Mesothelial cell of epicardium (in vitro differentiated cells): ENCODE results near the gene SRMS. TPM values are rescaled to one million over a fixed set of nuclear protein-coding genes. Genes with fewer than 3 reads are reported as not detected.

Source experiments
- DNase-seq, 2 experiments: peaks; one replicate each; pipeline ENCODE4 v3.0.0; 2021; ENCODE audit warnings: low spot score in 2 of 2; ENCODE audit not compliant: unreplicated experiment in 2 of 2
- H3K27ac Mint-ChIP-seq: 2 replicates; pipeline ENCODE4 v1.8.0; 2021; ENCODE audit warnings: mixed read lengths
- H3K27me3 Mint-ChIP-seq: 2 replicates; pipeline ENCODE4 v1.8.0; 2021; ENCODE audit warnings: low read depth, mixed read lengths
- H3K36me3 Mint-ChIP-seq: 2 replicates; pipeline ENCODE4 v1.8.0; 2021; ENCODE audit warnings: mixed read lengths
- H3K4me1 Mint-ChIP-seq: 2 replicates; pipeline ENCODE4 v1.8.0; 2021; ENCODE audit warnings: mixed read lengths
- H3K4me3 Mint-ChIP-seq: 2 replicates; pipeline ENCODE4 v1.8.0; 2021; ENCODE audit warnings: mild to moderate bottlenecking, moderate library complexity, mixed read lengths
- H3K9me3 Mint-ChIP-seq: 2 replicates; pipeline ENCODE4 v1.8.0; 2021; ENCODE audit warnings: mixed read lengths
- CTCF ChIP-seq: fragments of 200-600 bp; sonication (generic); IDR thresholded peaks from one replicate; pipeline ENCODE4 v1.5.0; 2021; ENCODE audit warnings: antibody characterized with exemption; ENCODE audit not compliant: unreplicated experiment
- total RNA-seq: library from RNA; stranded (reverse); gene quantifications from 3 replicates; pipeline ENCODE4 v1.2.1, GENCODE V29; 2021

SRMS gene
- total RNA-seq, 1 donor from 2014 or later: not detected

GRCh38 chr20:63534831-63535651 lies 12.5 kb downstream of the SRMS start:
- peak in 1 of 2 experiments; percentile 16 for DNase-seq
- Mint-ChIP-seq H3K9me3 (no peaks in the 10 kb centered on the region), H3K4me3 (no peak overlapping the region), H3K27me3 (no peaks in the 10 kb centered on the region), H3K36me3 (no peaks in the 10 kb centered on the region), H3K4me1 (peaks cover 2% of the 10 kb centered on the region), H3K27ac (no peak overlapping the region)
- no peak for TF ChIP-seq CTCF

- TF ChIP-seq CTCF: no peak
- DNase-seq: no peak
- Mint-ChIP-seq H3K36me3 (no peaks in the 10 kb centered on the region), H3K27ac (no peak overlapping the region), H3K27me3 (no peaks in the 10 kb centered on the region), H3K4me3 (no peak overlapping the region), H3K9me3 (no peaks in the 10 kb centered on the region), H3K4me1 (peaks cover 2% of the 10 kb centered on the region)
Observed at GRCh38 chr20:63534427-63534830, 13.1 kb downstream of the SRMS start.

DNA sequence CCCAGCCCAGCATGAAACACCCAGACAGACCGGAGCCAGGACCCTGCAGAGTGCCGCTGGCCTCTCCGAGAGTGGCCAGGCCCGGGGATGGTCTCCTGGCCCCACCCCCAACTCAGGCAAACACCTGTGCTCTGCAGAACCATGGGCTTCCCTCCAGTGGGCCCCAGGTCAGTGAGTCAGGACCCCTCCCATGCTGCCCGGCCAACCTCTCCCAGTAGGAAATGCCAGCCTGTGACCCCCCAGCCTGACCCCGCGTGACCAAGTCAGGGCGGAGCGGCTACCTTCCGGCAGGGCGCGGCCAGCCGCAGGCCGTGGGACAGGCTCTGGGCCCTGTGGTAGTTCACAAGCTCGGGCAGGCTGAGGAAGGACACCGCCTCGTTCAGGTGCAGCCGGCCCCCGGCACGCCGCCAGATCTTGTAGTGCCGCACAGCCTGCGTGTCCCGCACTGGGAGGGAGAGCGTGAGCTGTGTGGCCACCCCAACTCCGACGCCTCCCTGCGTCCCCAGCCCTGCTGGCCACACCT lies 13.6 kb downstream of the SRMS start:
- H3K4me1 Mint-ChIP-seq: peaks cover 2% of the 10 kb centered on the region
- H3K27ac Mint-ChIP-seq: no peak overlapping the region
- no peaks in the 10 kb centered on the region for H3K36me3 Mint-ChIP-seq
- peak in 1 of 2 experiments; percentile 21 for DNase-seq
- no peak for TF ChIP-seq CTCF
- H3K9me3 Mint-ChIP-seq: no peaks in the 10 kb centered on the region
- no peaks in the 10 kb centered on the region for H3K27me3 Mint-ChIP-seq
- H3K4me3 Mint-ChIP-seq: no peak overlapping the region

GRCh38 chr20:63533388-63533787 lies 14.2 kb downstream of the SRMS start:
- H3K4me1 Mint-ChIP-seq: peaks cover 2% of the 10 kb centered on the region
- H3K27ac Mint-ChIP-seq: no peak overlapping the region
- H3K27me3 Mint-ChIP-seq: no peaks in the 10 kb centered on the region
- no peak overlapping the region for H3K4me3 Mint-ChIP-seq
- DNase-seq: peak in 1 of 2 experiments; percentile 18
- no peaks in the 10 kb centered on the region for H3K36me3 Mint-ChIP-seq
- no peaks in the 10 kb centered on the region for H3K9me3 Mint-ChIP-seq
- no peak for TF ChIP-seq CTCF

DNA sequence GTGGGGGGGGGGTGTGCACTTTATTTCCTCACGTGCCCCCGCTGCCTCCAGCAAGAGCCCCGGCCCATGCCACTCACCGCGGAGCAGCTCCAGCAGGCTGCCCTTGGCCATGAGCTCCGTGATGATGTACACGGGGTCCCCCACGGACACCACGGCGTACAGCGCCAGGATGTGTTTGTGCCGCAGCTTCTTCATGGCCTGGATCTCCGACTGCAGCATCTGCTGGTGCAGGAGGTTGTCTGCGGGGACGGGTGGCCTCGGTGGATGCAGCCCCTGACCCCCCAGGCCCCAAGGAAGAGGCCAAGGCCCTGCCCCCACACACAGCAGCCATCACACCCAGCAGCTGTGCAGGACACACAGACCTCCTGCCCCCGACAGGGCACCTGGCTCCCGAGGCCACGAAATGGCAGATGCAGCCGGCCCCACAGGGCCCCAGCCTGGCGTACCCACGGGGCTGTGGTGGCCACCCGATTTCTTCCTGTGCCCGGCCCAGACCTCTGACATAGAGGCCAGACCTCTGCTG lies 15.0 kb downstream of the SRMS start:
- Mint-ChIP-seq H3K4me3 (no peak overlapping the region), H3K36me3 (no peaks in the 10 kb centered on the region), H3K27me3 (peaks cover 1% of the 10 kb centered on the region), H3K9me3 (no peaks in the 10 kb centered on the region), H3K4me1 (no peaks in the 10 kb centered on the region), H3K27ac (no peak overlapping the region)
- DNase-seq: no peak
- no peak for TF ChIP-seq CTCF
